Astrocyte (in vitro differentiated cells and primary cell): ENCODE measurements around the gene SDK1. TPM values are rescaled to one million over a fixed set of nuclear protein-coding genes. Genes with fewer than 3 reads are reported as not detected.

Experiments
- DNase-seq: peaks from one replicate; pipeline ENCODE4 v3.0.0-alpha.2; 2010; ENCODE audit warnings: low read depth
- FAIRE-seq: peaks from 2 replicates; lab custom pipeline; 2011; peaks lifted over from hg19 to GRCh38; lab: Jason Lieb, UNC
- H2AFZ ChIP-seq: 2 replicates; pipeline ENCODE4 v1.6.0; 2012; ENCODE audit warnings: low read depth, low read length, inconsistent platforms
- H3K27ac ChIP-seq: 2 replicates; pipeline ENCODE4 v1.5.1; 2011; ENCODE audit warnings: low read depth, low read length, inconsistent platforms
- H3K27me3 ChIP-seq: 2 replicates; pipeline ENCODE4 v1.6.0; 2011; ENCODE audit warnings: low read length, inconsistent platforms; ENCODE audit not compliant: insufficient read depth
- H3K36me3 ChIP-seq: 2 replicates; pipeline ENCODE4 v1.5.1; 2011; ENCODE audit warnings: low read length, inconsistent platforms; ENCODE audit not compliant: insufficient read depth
- H3K4me1 ChIP-seq: 2 replicates; pipeline ENCODE4 v1.5.1; 2011; ENCODE audit warnings: low read length, inconsistent platforms; ENCODE audit not compliant: insufficient read depth
- H3K4me2 ChIP-seq: 2 replicates; pipeline ENCODE4 v1.6.0; 2012; ENCODE audit warnings: low read length, inconsistent platforms
- H3K4me3 ChIP-seq: 2 replicates; pipeline ENCODE4 v1.5.1; 2011; ENCODE audit warnings: low read depth, mild to moderate bottlenecking, low read length, inconsistent platforms; ENCODE audit not compliant: insufficient read depth
- H3K79me2 ChIP-seq: 2 replicates; pipeline ENCODE4 v1.6.0; 2012; ENCODE audit warnings: mild to moderate bottlenecking, low read length, inconsistent platforms; ENCODE audit not compliant: insufficient read depth
- H3K9ac ChIP-seq: 2 replicates; pipeline ENCODE4 v1.6.0; 2012; ENCODE audit warnings: mild to moderate bottlenecking, low read length, inconsistent platforms
- H3K9me3 ChIP-seq: 2 replicates; pipeline ENCODE4 v1.5.1; 2012; ENCODE audit warnings: low read depth, mild to moderate bottlenecking, low read length, inconsistent platforms; ENCODE audit not compliant: insufficient read depth
- H4K20me1 ChIP-seq: 2 replicates; pipeline ENCODE4 v1.6.0; 2012; ENCODE audit warnings: low read length, inconsistent platforms; ENCODE audit not compliant: insufficient read depth
- H3K27ac Mint-ChIP-seq: one replicate; pipeline ENCODE4 v1.8.0; 2021; ENCODE audit warnings: mild to moderate bottlenecking, mixed read lengths; ENCODE audit not compliant: unreplicated experiment
- H3K27me3 Mint-ChIP-seq: one replicate; pipeline ENCODE4 v1.8.0; 2021; ENCODE audit warnings: low read depth, mixed read lengths; ENCODE audit not compliant: unreplicated experiment
- H3K36me3 Mint-ChIP-seq: one replicate; pipeline ENCODE4 v1.8.0; 2021; ENCODE audit warnings: low read depth, mixed read lengths; ENCODE audit not compliant: unreplicated experiment
- H3K4me1 Mint-ChIP-seq: one replicate; pipeline ENCODE4 v1.8.0; 2021; ENCODE audit warnings: low read depth, mixed read lengths; ENCODE audit not compliant: unreplicated experiment
- H3K4me3 Mint-ChIP-seq: one replicate; pipeline ENCODE4 v1.8.0; 2021; ENCODE audit warnings: mild to moderate bottlenecking, moderate library complexity, mixed read lengths; ENCODE audit not compliant: unreplicated experiment
- H3K9me3 Mint-ChIP-seq: one replicate; pipeline ENCODE4 v1.8.0; 2021; ENCODE audit warnings: mild to moderate bottlenecking, mixed read lengths; ENCODE audit not compliant: unreplicated experiment
- CTCF ChIP-seq: IDR thresholded peaks from 2 replicates; pipeline ENCODE4 v1.5.1; 2011; ENCODE audit warnings: low read depth, mild to moderate bottlenecking, inconsistent platforms, low read length, moderate library complexity; ENCODE audit not compliant: insufficient read depth
- EZH2 ChIP-seq: IDR thresholded peaks from 2 replicates; pipeline ENCODE4 v1.6.1; 2012; ENCODE audit warnings: mild to moderate bottlenecking, low read length, inconsistent platforms; ENCODE audit not compliant: insufficient read depth
- total RNA-seq: library from RNA; stranded (reverse); gene quantifications from 2 replicates; pipeline ENCODE4 v1.2.1, GENCODE V29; 2021

Gene SDK1
- total RNA-seq, 1 donor from 2014 or later: 4.2 TPM

GRCh38 chr7:4302203-4302905, 1001.3 kb downstream of the SDK1 start:
- Histone ChIP-seq H3K79me2 (no peaks in the 10 kb centered on the region), H3K4me3 (no peak overlapping the region), H2AFZ (no peak overlapping the region), H3K4me1 (no peaks in the 10 kb centered on the region), H3K27ac (no peak overlapping the region), H3K36me3 (no peaks in the 10 kb centered on the region), H3K9ac (no peak overlapping the region), H3K9me3 (peaks cover 6% of the 10 kb centered on the region), H3K27me3 (no peaks in the 10 kb centered on the region), H4K20me1 (no peaks in the 10 kb centered on the region), H3K4me2 (no peak overlapping the region)
- Mint-ChIP-seq H3K4me3 (no peak overlapping the region), H3K27me3 (peaks cover 18% of the 10 kb centered on the region), H3K27ac (no peak overlapping the region), H3K9me3 (peaks cover 8% of the 10 kb centered on the region), H3K4me1 (no peaks in the 10 kb centered on the region), H3K36me3 (no peaks in the 10 kb centered on the region)
- DNase-seq (no peak), FAIRE-seq (no peak)
- no peak for TF ChIP-seq EZH2
- TF ChIP-seq CTCF: no peak

- no peak overlapping the region for H3K27ac ChIP-seq
- no peak for FAIRE-seq
- H4K20me1 ChIP-seq: no peaks in the 10 kb centered on the region
- H3K4me3 ChIP-seq: no peak overlapping the region
- no peak overlapping the region for H2AFZ ChIP-seq
- H3K27me3 ChIP-seq: no peaks in the 10 kb centered on the region
- TF ChIP-seq CTCF: no peak
- no peak for TF ChIP-seq EZH2
- no peak overlapping the region for H3K9ac ChIP-seq
- H3K4me1 ChIP-seq: no peaks in the 10 kb centered on the region
- peaks cover 8% of the 10 kb centered on the region for H3K9me3 Mint-ChIP-seq
- no peak overlapping the region for H3K4me3 Mint-ChIP-seq
- no peaks in the 10 kb centered on the region for H3K79me2 ChIP-seq
- no peaks in the 10 kb centered on the region for H3K4me1 Mint-ChIP-seq
- H3K4me2 ChIP-seq: no peak overlapping the region
- peaks cover 13% of the 10 kb centered on the region for H3K27me3 Mint-ChIP-seq
- peaks cover 11% of the 10 kb centered on the region for H3K9me3 ChIP-seq
- no peaks in the 10 kb centered on the region for H3K36me3 ChIP-seq
- no peak for DNase-seq
- no peaks in the 10 kb centered on the region for H3K36me3 Mint-ChIP-seq
- H3K27ac Mint-ChIP-seq: no peak overlapping the region
Measured at GRCh38 chr7:4307316-4308204, 1006.5 kb downstream of the SDK1 start.
